ENCODE measurements around the gene ZNF106. TPM values are rescaled to one million over a fixed set of nuclear protein-coding genes. Genes with fewer than 3 reads are reported as not detected.

ZNF106 gene
- total and polyA plus RNA-seq, 4 donors: 7.5 to 25.4 (median 20.5) TPM

DNA sequence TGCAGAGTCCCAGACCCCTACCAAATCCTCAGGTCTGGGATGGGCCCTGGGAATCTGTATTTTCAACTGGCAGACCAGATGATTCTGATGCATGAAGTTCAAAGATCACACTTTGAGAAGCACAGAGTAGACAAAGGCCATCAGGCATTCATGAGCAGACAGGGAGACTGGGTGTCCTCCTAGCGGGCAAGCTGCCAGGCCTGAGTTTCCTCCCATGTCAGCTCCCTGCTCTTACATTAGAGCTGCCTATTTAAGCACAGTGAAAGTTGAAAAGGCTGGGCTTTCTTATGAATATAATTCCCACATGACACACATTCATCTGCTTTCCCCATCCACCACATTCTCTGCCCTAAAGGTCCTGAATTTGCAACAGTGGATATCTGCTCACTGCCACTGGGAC, 117.7 kb downstream of the ZNF106 start (continued):
- no peak for TF ChIP-seq FOXA1 (IDR thresholded peaks at IDR 0.05)
- no peak for TF ChIP-seq SP1 (IDR thresholded peaks at IDR 0.05)

DNA sequence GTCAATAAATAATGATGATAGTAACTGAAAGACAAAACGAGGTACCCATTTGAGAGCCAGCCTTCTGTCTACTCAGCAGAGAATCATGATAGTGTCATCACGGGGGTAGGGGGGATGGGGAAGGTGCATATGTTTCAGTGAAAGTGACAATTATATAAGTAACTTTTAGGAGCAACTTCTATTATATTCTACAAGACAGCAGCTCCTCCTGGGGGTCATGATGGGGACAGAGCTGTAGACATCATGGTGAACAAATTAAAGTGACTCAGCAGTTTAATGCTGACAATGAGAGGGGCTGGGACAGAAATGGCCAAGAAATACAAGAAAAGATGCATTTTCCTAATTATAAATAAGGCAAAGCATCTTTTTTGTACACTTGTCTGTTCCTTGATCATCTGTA, 119.8 kb downstream of the ZNF106 start:
- TF ChIP-seq HNF4G (IDR thresholded peaks at IDR 0.05): no peak
- TF ChIP-seq, protein P1, sequence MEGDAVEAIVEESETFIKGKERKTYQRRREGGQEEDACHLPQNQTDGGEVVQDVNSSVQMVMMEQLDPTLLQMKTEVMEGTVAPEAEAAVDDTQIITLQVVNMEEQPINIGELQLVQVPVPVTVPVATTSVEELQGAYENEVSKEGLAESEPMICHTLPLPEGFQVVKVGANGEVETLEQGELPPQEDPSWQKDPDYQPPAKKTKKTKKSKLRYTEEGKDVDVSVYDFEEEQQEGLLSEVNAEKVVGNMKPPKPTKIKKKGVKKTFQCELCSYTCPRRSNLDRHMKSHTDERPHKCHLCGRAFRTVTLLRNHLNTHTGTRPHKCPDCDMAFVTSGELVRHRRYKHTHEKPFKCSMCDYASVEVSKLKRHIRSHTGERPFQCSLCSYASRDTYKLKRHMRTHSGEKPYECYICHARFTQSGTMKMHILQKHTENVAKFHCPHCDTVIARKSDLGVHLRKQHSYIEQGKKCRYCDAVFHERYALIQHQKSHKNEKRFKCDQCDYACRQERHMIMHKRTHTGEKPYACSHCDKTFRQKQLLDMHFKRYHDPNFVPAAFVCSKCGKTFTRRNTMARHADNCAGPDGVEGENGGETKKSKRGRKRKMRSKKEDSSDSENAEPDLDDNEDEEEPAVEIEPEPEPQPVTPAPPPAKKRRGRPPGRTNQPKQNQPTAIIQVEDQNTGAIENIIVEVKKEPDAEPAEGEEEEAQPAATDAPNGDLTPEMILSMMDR (IDR thresholded peaks at IDR 0.05; ENCODE audit: low read depth, low read length, missing input control): no peak
- no peak for TF ChIP-seq SP1 (IDR thresholded peaks at IDR 0.05)
- TF ChIP-seq EGR1 (IDR thresholded peaks at IDR 0.05; ENCODE audit: low read depth in 2 of 2): no peak
- no peak for TF ChIP-seq HNF4A (conservative IDR thresholded peaks at IDR 0.05)
- TF ChIP-seq, protein P2, sequence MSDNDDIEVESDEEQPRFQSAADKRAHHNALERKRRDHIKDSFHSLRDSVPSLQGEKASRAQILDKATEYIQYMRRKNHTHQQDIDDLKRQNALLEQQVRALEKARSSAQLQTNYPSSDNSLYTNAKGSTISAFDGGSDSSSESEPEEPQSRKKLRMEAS (IDR thresholded peaks at IDR 0.05): no peak
- TF ChIP-seq RAD21 (IDR thresholded peaks at IDR 0.05): no peak
- TF ChIP-seq, protein P3, sequence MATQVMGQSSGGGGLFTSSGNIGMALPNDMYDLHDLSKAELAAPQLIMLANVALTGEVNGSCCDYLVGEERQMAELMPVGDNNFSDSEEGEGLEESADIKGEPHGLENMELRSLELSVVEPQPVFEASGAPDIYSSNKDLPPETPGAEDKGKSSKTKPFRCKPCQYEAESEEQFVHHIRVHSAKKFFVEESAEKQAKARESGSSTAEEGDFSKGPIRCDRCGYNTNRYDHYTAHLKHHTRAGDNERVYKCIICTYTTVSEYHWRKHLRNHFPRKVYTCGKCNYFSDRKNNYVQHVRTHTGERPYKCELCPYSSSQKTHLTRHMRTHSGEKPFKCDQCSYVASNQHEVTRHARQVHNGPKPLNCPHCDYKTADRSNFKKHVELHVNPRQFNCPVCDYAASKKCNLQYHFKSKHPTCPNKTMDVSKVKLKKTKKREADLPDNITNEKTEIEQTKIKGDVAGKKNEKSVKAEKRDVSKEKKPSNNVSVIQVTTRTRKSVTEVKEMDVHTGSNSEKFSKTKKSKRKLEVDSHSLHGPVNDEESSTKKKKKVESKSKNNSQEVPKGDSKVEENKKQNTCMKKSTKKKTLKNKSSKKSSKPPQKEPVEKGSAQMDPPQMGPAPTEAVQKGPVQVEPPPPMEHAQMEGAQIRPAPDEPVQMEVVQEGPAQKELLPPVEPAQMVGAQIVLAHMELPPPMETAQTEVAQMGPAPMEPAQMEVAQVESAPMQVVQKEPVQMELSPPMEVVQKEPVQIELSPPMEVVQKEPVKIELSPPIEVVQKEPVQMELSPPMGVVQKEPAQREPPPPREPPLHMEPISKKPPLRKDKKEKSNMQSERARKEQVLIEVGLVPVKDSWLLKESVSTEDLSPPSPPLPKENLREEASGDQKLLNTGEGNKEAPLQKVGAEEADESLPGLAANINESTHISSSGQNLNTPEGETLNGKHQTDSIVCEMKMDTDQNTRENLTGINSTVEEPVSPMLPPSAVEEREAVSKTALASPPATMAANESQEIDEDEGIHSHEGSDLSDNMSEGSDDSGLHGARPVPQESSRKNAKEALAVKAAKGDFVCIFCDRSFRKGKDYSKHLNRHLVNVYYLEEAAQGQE (IDR thresholded peaks at IDR 0.05): no peak
- no peak for TF ChIP-seq FOXA2 (IDR thresholded peaks at IDR 0.05)
- TF ChIP-seq, protein P4, sequence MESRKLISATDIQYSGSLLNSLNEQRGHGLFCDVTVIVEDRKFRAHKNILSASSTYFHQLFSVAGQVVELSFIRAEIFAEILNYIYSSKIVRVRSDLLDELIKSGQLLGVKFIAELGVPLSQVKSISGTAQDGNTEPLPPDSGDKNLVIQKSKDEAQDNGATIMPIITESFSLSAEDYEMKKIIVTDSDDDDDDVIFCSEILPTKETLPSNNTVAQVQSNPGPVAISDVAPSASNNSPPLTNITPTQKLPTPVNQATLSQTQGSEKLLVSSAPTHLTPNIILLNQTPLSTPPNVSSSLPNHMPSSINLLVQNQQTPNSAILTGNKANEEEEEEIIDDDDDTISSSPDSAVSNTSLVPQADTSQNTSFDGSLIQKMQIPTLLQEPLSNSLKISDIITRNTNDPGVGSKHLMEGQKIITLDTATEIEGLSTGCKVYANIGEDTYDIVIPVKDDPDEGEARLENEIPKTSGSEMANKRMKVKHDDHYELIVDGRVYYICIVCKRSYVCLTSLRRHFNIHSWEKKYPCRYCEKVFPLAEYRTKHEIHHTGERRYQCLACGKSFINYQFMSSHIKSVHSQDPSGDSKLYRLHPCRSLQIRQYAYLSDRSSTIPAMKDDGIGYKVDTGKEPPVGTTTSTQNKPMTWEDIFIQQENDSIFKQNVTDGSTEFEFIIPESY (IDR thresholded peaks at IDR 0.05): no peak
- no peak for TF ChIP-seq YY1 (IDR thresholded peaks at IDR 0.05)
- no peak for TF ChIP-seq JUND (IDR thresholded peaks at IDR 0.05)
- TF ChIP-seq RXRA (IDR thresholded peaks at IDR 0.05): no peak
- no peak for TF ChIP-seq FOXA1 (IDR thresholded peaks at IDR 0.05)
- TF ChIP-seq TAF1 (conservative IDR thresholded peaks at IDR 0.05): no peak
- no peak for TF ChIP-seq NR2F2 (IDR thresholded peaks at IDR 0.05)

More for the DNA sequence above, 119.8 kb downstream of the ZNF106 start:
- Histone ChIP-seq H3K36me3 (ENCODE audit: control insufficient read depth in 4 of 4, insufficient read depth in 3 of 4, low read depth in 1 of 4, low read length in 3 of 4) (no peaks in the 10 kb centered on the region), H3K9ac (ENCODE audit: low read depth in 1 of 2, low read length in 2 of 2) (no peak overlapping the region), H3K27me3 (ENCODE audit: control insufficient read depth in 4 of 4, insufficient read depth in 4 of 4, low read length in 3 of 4) (no peaks in the 10 kb centered on the region), H3K4me1 (ENCODE audit: control insufficient read depth in 4 of 4, insufficient read depth in 4 of 4, low read length in 3 of 4) (no peaks in the 10 kb centered on the region), H3K27ac (ENCODE audit: low read depth in 1 of 2, low read length in 2 of 2) (no peak overlapping the region), H3K4me3 (ENCODE audit: low read depth in 1 of 3, low read length in 3 of 3) (no peak overlapping the region), H3K9me3 (ENCODE audit: control insufficient read depth in 4 of 4, low read length in 3 of 4) (no peaks in the 10 kb centered on the region)
- 85% methylated on average over 2 of the region's 2 CpGs for WGBS
- no peak for DNase-seq (ENCODE audit: low spot score)

Measured in liver (tissue), 9 donors.